Activated CD8-positive, alpha-beta memory T cell treated with anti-CD3 and anti-CD28 coated beads, Interleukin-2, amount 50 U/mL, for 48 hours (primary cell): Measurements from ENCODE around the gene ACE.

ENCODE experiments used
- DNase-seq: peaks from one replicate; pipeline ENCODE4 v3.0.0-alpha.2; 2020

ACE gene

GRCh38 chr17:63492940-63493339 lies 16.1 kb downstream of the ACE start:
- no peak for DNase-seq

DNA sequence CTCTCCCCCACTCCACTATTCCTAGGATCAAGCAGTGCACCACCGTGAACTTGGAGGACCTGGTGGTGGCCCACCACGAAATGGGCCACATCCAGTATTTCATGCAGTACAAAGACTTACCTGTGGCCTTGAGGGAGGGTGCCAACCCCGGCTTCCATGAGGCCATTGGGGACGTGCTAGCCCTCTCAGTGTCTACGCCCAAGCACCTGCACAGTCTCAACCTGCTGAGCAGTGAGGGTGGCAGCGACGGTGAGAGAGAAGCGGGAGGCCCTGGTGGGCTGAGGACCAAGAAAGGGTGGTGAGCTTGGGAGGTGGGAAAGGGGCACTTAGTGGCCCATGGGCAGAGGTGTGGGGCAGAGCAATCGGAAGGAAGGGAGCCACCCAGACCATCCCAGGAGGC lies 16.6 kb downstream of the ACE start:
- DNase-seq, result no peak

DNA sequence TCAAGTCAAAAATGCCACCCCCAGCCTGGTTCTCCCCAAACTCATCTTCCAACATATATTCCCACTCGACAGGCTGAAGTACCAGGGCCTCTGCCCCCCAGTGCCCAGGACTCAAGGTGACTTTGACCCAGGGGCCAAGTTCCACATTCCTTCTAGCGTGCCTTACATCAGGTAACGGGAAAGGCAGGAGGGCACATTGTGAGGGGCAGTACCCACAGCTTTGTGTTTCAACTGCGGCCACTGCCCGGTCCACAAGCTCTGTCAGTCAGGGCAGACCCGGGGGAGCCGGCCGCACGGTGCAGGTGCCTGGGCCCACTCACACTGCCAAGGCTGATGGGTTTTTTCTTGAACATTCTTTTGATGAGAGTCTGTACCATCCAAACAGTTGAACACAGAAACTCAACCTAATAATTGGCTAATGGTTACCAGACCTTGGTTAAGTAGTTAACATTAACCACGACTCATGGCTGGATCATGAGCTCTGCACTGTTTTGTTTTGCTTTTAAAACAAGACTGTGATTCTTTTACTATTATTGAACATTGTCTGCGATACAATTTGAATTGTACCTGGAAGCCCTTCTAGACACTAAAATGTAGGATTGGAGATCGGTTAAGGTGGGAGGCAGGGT lies 17.6 kb downstream of the ACE start:
- no peak for DNase-seq

GRCh38 chr17:63495491-63495890 lies 18.6 kb downstream of the ACE start:
- DNase-seq, result no peak

DNA sequence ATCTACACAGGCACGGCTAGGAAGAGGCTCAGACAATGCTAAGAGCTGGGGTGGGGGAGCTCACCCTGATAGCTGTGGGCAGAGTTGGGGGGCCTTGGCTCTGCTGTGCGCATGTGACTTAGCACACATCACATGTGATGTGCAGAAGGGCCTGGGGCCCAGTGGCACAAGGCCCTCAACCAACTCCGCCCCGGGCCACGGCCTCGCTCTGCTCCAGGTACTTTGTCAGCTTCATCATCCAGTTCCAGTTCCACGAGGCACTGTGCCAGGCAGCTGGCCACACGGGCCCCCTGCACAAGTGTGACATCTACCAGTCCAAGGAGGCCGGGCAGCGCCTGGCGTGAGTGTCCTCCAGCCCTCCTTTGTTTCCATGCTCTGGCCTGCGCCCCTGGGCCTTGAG lies 19.3 kb downstream of the ACE start:
- DNase-seq, result no peak

DNA sequence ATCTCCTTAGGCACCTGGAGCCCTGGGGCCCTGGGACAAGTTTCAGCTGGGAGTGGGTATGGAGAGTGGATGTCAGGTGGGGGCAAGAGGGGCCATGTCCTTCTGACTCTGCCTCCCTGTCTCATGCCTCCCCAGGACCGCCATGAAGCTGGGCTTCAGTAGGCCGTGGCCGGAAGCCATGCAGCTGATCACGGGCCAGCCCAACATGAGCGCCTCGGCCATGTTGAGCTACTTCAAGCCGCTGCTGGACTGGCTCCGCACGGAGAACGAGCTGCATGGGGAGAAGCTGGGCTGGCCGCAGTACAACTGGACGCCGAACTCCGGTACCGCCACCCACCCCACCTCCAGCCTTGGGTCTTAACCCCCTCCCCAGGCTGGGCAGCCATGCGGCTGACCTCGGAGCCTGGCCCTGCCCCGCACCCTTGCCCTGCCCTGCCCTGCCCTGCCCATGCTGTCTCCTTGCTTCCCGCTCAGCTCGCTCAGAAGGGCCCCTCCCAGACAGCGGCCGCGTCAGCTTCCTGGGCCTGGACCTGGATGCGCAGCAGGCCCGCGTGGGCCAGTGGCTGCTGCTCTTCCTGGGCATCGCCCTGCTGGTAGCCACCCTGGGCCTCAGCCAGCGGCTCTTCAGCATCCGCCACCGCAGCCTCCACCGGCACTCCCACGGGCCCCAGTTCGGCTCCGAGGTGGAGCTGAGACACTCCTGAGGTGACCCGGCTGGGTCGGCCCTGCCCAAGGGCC lies 20.0 kb downstream of the ACE start:
- no peak for DNase-seq

GRCh38 chr17:63497708-63498483 lies 21.0 kb downstream of the ACE start:
- no peak for DNase-seq

GRCh38 chr17:63498626-63499195 lies 21.9 kb downstream of the ACE start:
- no peak for DNase-seq

DNA sequence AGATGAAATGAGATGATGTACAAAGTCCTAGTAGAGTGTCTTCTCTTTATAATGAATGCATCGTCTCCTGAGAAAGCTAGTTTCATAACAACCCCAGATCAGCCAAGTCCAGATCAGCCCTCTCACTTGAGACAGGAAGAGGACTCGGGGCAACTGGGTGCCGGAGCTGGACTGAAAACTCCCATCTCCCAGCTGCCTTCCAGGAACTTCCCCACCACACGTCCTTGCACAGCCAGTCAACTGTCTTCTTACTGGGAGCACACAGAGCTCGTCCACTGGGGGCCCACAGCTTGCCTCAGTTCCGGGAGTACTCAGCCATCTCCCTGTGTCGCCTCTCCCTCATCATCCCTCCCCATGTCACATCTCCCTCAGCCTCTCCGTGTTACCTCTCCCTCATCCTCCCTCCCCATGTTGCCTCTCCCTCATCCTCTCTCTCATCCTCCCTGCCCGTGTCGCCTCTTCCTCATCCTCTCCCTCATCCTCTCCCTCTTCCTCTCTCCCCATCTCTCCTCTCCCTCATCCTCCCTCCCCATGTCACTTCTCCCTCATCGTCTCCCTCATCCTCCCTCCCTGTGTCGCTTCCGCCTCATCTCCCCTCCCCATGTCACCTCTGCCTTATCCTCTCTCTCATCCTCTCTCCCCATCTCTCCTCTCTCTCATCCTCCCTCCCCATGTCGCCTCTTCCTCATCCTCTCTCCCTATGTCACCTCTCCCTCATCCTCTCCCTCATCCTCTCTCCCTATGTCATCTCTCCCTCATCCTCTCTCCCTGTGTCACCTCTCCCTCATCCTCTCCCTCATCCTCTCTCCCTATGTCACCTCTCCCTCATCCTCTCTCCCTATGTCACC lies 23.9 kb downstream of the ACE start:
- no peak for DNase-seq

GRCh38 chr17:63503341-63503705 lies 26.5 kb downstream of the ACE start:
- DNase-seq, result no peak

GRCh38 chr17:63504261-63504660 lies 27.4 kb downstream of the ACE start:
- DNase-seq, result no peak

GRCh38 chr17:63505341-63505740 lies 28.5 kb downstream of the ACE start:
- no peak for DNase-seq

DNA sequence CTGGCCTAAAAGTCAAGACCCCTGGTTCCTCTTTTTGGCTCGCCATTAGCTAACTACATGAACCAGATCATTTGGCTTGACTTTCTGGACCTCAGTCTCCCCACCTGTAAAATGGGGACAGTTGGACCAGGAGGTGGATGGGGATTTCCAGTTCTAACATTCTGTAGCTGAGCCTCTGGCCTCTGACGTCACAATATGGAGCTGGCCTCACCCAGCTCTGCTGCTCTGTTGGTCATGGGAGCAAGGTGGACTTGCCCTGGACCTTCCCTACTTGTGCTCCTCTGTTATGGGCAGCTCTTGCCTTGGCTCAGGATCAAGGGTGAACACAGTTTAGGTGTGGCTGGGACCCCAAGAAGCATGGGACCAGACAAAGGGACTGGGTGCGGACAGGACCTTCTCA lies 29.8 kb downstream of the ACE start:
- DNase-seq, result no peak

GRCh38 chr17:63511331-63511730 lies 34.5 kb downstream of the ACE start:
- no peak for DNase-seq

GRCh38 chr17:63512388-63512787 lies 35.5 kb downstream of the ACE start:
- DNase-seq, result no peak

GRCh38 chr17:63512896-63513644 lies 36.2 kb downstream of the ACE start:
- DNase-seq, result no peak

DNA sequence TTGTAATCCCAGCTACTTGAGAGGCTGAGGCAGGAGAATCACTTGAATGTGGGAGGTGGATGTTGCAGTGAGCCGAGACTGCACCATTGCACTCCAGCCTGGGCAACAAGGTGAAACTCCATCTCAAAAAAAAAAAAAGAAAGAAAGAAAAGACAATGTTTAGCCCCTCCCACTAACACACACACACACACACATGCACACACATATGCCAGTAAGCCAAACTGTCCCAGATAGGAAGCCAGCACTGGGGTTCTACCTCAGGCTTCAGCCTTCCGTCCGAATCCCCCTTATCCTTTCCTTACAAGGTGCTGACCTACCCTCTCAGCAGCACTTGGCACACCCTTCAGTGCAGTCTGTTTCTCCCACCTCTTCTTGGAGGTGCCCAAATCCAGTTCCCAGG lies 37.6 kb downstream of the ACE start:
- no peak for DNase-seq

DNA sequence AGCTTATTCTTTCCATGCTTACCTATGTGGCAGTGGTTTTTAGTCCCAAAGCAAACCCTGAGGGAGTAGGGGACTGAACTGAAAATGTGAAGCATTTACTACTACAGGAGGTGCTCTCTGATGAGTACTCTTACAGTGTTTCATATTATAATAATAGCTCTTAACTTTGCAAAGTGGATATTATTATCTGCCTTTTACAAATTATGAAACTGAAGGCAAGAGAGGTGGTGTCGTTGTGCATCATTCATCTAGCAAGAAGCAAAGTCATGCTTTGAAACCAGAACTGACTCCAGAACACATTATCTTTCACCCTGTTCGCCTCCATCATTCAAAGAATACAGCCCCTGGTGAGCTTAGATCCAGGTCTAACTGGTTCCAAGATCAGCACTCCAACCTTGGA lies 38.1 kb downstream of the ACE start:
- DNase-seq, result no peak

- DNase-seq, result no peak
Measured at GRCh38 chr17:63515426-63515825, 38.6 kb downstream of the ACE start.

DNA sequence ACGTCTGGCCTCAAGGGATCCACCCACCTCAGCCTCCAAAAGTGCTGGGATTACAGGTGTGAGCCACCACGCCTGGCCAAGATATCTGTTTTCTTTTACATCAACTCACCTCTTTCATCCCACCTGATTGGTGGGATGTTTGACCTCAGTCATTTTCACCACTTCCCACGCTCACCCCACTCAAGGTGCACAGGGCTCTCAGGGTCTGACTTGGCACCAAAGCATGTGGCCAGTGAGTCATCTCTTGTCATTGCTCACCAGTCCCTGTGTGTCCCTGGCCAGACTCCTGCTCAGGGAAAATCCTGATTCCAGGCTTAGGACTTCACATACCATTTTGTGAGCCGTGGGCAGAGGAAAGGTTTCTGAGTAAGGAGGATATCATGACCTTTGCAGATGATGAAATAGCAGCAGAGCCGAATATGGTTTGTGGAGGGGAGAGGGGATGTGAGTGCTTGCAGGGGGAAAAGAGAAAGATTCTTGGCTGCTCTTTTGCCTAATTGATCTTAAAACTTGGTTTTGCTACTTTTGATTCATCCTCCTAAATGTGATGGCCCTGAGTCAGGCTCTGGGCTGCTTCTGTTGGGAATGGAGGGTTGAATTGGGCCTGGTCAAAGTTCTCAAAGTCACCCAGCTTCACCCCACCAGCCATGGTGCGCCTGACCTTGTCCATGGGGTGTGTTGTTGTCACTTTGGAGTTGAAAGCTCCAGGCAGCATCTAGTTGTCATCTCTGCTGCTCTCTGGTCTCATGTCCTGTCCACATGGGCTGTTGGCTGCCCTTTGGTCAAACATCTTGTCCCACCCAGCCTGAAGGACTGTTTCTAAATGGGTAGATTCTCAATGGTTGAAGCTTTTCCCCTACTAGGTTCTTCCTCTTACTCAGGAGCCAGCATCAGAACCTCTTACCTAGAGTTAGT lies 40.3 kb downstream of the ACE start:
- DNase-seq, result peak; percentile 65
